Measurements from ENCODE around the gene ARHGEF11.

- no peak for TF ChIP-seq LEF1 (IDR thresholded peaks at IDR 0.05; ENCODE audit: borderline replicate concordance)
- no peak for TF ChIP-seq SP1 (IDR thresholded peaks at IDR 0.05)
- TF ChIP-seq FOXM1 (IDR thresholded peaks at IDR 0.05; ENCODE audit: borderline replicate concordance): no peak
- no peak for TF ChIP-seq FOXA1 (IDR thresholded peaks at IDR 0.05)
- TF ChIP-seq HDGF (IDR thresholded peaks at IDR 0.05; ENCODE audit: borderline replicate concordance): no peak
- TF ChIP-seq SUZ12 (IDR thresholded peaks at IDR 0.05): no peak
- no peak for TF ChIP-seq TARDBP (IDR thresholded peaks at IDR 0.05)
- TF ChIP-seq FOXK2 (IDR thresholded peaks at IDR 0.05): no peak
- TF ChIP-seq BHLHE40 (IDR thresholded peaks at IDR 0.05; ENCODE audit: borderline replicate concordance): no peak
These were observed 107.7 kb downstream of the ARHGEF11 start for GRCh38 chr1:156937883-156938282.
